Lower leg skin (tissue), 4 donors: ENCODE results near the gene ATE1. TPM values are rescaled to one million over a fixed set of nuclear protein-coding genes. Genes with fewer than 3 reads are reported as not detected.
"Not testable (repeated sequence)": the region's sequence is repeated elsewhere in the genome, so short reads cannot be mapped to it uniquely, and the experiment has no call there.

Experiments
- DNase-seq, 2 donors: peaks; one replicate each; pipeline ENCODE4 v3.0.0-alpha.2; 2019; ENCODE audit warnings: low spot score in 2 of 2
- H3K4me3 ChIP-seq: fragments of 200-600 bp; sonication (generic); 2 replicates; pipeline ENCODE4 v1.5.1; 2017; ENCODE audit warnings: mild to moderate bottlenecking, low read depth; ENCODE audit not compliant: poor library complexity, severe bottlenecking
- POLR2A ChIP-seq, 2 donors: fragments of 450-650 bp; IDR thresholded peaks; one replicate each; pipeline ENCODE4 v1.6.1; 2016 to 2017; ENCODE audit warnings: antibody characterized with exemption in 2 of 2, mild to moderate bottlenecking in 1 of 2, moderate library complexity in 1 of 2
- WGBS, 2 donors: methylation state at CpG; one replicate each; pipeline ENCODE4 v1.1.5; 2018; 5-methylcytosine and 5-hydroxymethylcytosine counted together
- intact Hi-C: fragments of 100-400 bp; cut with DNase I; formaldehyde crosslinking; loops from one replicate; pipeline ENCODE4 v1.15.0; 2023; ENCODE audit warnings: low total_unique reads
- total RNA-seq, 4 donors: library from RNA; depleted of rRNA; stranded (reverse); fragments of >200 nt; gene quantifications; one replicate each; pipeline ENCODE4 v1.1.0, GENCODE V29; 2016
- TF ChIP-seq, protein P1 (sequence below), 3 donors: fragments of 450-650 bp; IDR thresholded peaks; one replicate each; pipeline ENCODE4 v1.5.1; 2016; ENCODE audit warnings: antibody characterized with exemption in 3 of 3, mild to moderate bottlenecking in 3 of 3, moderate library complexity in 2 of 3

Gene ATE1
- 10 to 100 TPM; 11.5 to 22.2 (median 18.2) TPM for total RNA-seq

DNA sequence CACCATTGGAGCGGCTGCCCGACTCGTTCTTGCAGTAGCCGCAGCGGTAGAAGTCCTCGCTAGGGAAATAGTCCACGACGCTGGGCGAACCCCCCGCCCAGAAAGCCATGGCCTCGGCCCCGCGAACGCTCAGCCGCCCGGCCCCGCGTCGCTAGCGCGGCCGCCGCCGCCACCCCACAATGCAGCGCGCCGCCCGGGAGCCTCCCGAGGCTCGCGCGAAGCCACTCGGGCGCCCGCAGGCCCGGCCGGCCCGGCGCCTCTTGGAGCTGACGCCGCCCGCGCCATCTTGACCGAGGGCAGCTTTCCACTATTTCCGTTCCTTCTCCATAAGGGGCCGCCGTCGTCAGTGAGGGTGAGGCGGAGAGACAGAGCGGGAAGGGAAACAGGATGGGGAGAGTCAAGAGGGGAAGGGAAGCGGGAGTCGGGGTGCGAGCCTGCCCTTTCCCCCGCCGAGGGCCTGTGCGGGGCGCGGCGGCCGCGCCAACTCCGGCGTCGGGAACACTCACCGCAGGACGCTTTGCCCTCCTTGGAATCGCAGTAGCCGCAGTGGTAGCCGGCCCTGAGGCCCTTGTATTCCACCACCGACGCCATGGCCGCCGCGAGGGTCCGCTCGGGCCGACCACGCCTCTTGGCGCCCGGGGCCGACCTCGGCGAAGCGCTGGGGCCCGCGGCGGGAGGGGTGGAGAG lies at the start of gene ATE1:
Gene ATE1, minus strand, starts transcription at position 191 of the 687 bp plus-strand sequence. Its CDS starts 82 bp downstream, at position 109.
- WGBS, 2 donors: 0% methylated on average over 54 to 70 of the region's 87 CpGs
- TF ChIP-seq, protein P1, sequence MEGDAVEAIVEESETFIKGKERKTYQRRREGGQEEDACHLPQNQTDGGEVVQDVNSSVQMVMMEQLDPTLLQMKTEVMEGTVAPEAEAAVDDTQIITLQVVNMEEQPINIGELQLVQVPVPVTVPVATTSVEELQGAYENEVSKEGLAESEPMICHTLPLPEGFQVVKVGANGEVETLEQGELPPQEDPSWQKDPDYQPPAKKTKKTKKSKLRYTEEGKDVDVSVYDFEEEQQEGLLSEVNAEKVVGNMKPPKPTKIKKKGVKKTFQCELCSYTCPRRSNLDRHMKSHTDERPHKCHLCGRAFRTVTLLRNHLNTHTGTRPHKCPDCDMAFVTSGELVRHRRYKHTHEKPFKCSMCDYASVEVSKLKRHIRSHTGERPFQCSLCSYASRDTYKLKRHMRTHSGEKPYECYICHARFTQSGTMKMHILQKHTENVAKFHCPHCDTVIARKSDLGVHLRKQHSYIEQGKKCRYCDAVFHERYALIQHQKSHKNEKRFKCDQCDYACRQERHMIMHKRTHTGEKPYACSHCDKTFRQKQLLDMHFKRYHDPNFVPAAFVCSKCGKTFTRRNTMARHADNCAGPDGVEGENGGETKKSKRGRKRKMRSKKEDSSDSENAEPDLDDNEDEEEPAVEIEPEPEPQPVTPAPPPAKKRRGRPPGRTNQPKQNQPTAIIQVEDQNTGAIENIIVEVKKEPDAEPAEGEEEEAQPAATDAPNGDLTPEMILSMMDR (IDR thresholded peaks at IDR 0.05): no peak
- TF ChIP-seq POLR2A (IDR thresholded peaks at IDR 0.05): peak in 1 of 2 donors; percentile 62
- peak; percentile 89 to 97 for DNase-seq
- intact Hi-C loops: no loop called here
- H3K4me3 ChIP-seq: peak within 1 kb of the TSS; percentile 96

DNA sequence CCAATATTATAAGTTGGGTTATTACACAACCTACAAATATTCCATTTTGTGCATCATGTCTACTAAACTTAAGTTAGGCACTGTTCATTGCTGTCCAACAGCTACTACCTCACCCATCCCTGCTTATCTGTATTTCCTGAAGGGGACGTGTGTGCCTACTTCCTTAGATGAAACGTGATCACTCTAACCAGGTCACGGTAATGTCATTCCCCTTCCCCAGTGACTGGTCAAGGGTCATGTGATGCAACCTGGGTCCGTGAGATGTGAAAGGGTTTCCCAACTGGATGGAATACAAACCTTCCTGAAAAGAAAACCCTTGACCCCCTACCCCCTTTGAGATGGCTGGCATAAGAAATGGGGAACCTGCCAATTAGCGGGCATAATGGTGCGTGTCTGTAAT lies 48.8 kb upstream of the ATE1 start:
- no peak for DNase-seq
- intact Hi-C loops: loop anchor here (10.0 kb wide), 1 partner anchor 48 kb away; no protein-coding TSS in a partner anchor
- H3K4me3 ChIP-seq: no peak overlapping the region
- TF ChIP-seq, protein P1 (IDR thresholded peaks at IDR 0.05): no peak
- TF ChIP-seq POLR2A (IDR thresholded peaks at IDR 0.05): no peak
- 94 to 96% methylated on average over 6 of the region's 6 CpGs for WGBS, 2 donors

DNA sequence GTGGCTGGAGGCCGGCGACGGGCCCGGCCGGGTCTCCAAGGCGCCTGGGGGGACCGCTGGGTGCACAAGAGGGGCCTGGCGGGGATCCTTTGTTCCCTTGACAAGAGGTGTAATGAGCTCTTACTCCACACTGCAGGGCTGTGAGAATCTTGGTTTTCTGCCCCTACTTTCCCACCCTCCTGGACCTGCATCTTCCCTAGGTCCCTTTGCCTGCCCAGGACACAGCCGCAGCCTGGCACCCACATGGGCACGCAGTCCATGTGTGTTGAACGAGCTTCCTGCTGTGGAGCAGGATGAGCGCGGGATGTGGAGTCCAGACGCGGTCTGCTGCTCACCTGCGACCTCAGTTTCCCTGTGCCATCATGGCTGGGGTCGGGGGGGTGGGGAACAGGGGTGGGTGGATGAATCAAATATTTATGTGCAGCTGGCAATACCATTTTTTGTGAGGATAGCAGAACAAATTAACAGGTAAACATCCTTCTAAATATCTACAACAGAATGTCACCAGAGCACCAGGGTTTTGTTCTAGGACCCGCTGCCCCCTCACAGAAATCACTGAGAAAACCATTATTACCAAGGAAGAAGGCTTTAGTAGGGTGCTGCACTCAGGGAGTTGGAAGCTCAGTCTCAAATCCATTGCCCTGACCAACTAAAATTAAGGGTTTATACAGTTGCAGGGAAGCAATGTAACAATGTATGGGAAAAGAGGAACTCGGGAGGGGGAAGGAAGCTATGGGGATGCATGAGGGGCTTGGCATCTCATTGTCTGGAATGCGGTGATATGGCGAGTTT lies 47.7 kb upstream of the ATE1 start:
- 28 to 32% methylated on average over 20 to 21 of the region's 21 CpGs for WGBS, 2 donors
- intact Hi-C loops: loop anchor here (10.0 kb wide), 1 partner anchor 49 kb away; no protein-coding TSS in a partner anchor

DNA sequence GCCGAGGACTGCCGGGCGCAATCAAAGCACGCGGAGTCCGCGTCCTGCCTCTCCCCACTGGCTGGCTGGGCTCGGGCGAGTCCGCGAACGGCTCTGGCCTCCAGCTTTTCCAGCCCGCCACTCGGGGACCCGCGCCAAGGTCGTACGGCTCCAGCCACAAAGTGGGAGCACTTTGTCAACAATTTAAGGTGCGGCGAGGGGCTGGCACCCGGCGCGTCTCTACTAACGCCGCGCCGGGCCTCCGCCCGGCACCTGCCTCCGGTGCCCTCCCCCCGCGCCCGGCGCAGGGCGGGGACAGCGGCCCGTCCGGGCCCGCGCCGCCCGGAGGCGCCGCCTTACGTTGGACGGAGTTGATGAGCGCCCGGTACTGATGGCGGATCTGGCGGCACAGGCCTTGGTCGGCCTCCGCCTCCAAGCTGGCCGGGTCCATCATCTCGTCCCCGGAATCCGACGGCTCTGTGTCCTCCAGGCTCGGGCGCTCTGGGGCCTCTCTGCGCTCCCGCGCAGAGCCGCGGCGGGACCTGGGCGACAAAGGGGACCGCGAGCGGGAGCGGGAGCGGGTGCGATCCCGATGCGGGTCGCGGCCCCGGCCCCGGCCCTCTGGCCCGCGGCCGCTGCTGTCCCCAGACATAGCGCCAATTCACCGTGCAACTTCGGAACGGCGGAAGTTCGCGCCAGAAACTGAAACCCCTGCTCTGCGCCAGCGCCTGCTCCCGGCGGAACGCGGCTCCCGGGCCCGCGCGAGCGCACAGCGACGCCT lies 46.9 kb upstream of the ATE1 start, which contains the start of gene NSMCE4A:
Gene NSMCE4A, minus strand, starts transcription at position 683 of the 760 bp plus-strand sequence. Its CDS starts 52 bp downstream, at position 631.
- H3K4me3 ChIP-seq: peak within 1 kb of the TSS; percentile 77
- peak; percentile 53 to 94 for DNase-seq
- WGBS, 2 donors: 0% methylated on average over 29 to 46 of the region's 101 CpGs
- intact Hi-C loops: loop anchor here (10.0 kb wide), 1 partner anchor 50 kb away; no protein-coding TSS in a partner anchor
- no peak for TF ChIP-seq POLR2A (IDR thresholded peaks at IDR 0.05)
- TF ChIP-seq, protein P1 (IDR thresholded peaks at IDR 0.05): no peak

More for the DNA sequence above, 47.7 kb upstream of the ATE1 start:
- peak in 1 of 2 donors; percentile 14 for DNase-seq
- no peak for TF ChIP-seq POLR2A (IDR thresholded peaks at IDR 0.05)
- TF ChIP-seq, protein P1 (IDR thresholded peaks at IDR 0.05): no peak
- no peak overlapping the region for H3K4me3 ChIP-seq

DNA sequence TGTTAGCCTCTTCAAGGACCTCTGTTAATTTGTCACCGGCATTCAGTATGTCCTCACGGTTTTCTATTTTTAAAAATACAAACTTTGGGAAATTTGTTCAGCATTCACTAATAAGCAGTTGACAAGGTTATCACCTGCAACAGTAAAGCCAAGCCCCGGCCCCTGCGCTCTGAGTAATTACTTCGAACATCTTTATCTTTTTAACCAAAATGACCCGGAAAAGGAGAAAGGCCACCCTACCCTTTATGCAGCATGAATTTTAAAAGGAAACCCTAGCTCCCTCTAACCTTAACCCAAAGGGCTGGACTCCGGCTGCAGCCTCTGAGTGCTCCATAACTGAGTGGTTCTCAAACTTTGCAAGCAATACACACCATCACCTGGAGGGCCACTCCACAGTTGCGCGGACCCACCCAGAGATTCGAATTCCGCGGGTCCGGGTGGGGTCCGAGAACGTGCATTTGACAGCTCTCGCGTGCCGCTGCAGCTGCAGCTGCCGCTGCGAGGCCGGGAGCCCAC lies 46.2 kb upstream of the ATE1 start:
- DNase-seq: peak in 1 of 2 donors; percentile 60
- intact Hi-C loops: loop anchor here (10.0 kb wide), 1 partner anchor 51 kb away; no protein-coding TSS in a partner anchor
- WGBS, 2 donors: 8 to 15% methylated on average over 7 to 21 of the region's 21 CpGs
- no peak for TF ChIP-seq POLR2A (IDR thresholded peaks at IDR 0.05)
- TF ChIP-seq, protein P1 (IDR thresholded peaks at IDR 0.05): no peak
- H3K4me3 ChIP-seq: peak overlapping the region; percentile 77

DNA sequence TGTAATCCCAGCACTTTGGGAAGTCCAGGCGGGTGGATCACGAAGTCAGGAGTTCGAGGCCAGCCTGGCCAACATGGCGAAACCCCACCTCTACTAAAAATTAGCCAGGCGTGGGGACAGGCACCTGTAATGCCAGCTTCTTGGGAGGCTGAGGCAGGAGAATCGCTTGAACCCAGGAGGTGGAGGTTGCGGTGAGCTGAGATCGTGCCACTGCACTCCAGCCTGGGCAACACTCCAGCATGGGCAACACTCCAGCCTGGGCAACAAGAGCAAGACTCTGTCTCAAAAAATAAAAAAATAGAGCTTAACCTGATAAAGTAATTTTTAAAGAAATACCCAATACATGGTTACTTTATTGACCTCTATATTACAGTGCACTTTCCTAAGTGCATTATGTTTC lies 41.3 kb upstream of the ATE1 start:
- DNase-seq: peak in 1 of 2 donors; percentile 34
- 85 to 86% methylated on average over 8 of the region's 8 CpGs for WGBS, 2 donors

More for the DNA sequence above, 41.3 kb upstream of the ATE1 start:
- intact Hi-C loops, H3K4me3 ChIP-seq: not testable (repeated sequence)
